Uterus (tissue), 4 donors: ENCODE measurements around the gene KCNRG. TPM values are rescaled to one million over a fixed set of nuclear protein-coding genes. Genes with fewer than 3 reads are reported as not detected.
"Not testable (repeated sequence)": the region's sequence is repeated elsewhere in the genome, so short reads cannot be mapped to it uniquely, and the experiment has no call there.

ENCODE experiments used
- DNase-seq, 2 donors: peaks; one replicate each; pipeline ENCODE4 v3.0.0-alpha.2; 2019 to 2020
- H3K27ac ChIP-seq, 2 donors: fragments of 200-600 bp; sonication (generic); 1 replicate in 1 of 2; 2 replicates in 1 of 2; pipeline ENCODE4 v1.5.1; 2016 to 2018
- H3K27me3 ChIP-seq, 2 donors: fragments of 200-600 bp; sonication (generic); one replicate each; pipeline ENCODE4 v1.5.1; 2018 to 2019; ENCODE audit warnings: control low read depth in 1 of 2
- H3K36me3 ChIP-seq, 2 donors: fragments of 200-600 bp; sonication (generic); one replicate each; pipeline ENCODE4 v1.5.1; 2019; ENCODE audit warnings: control low read depth in 1 of 2
- H3K4me1 ChIP-seq, 2 donors: fragments of 200-600 bp; sonication (generic); one replicate each; pipeline ENCODE4 v1.5.1; 2018 to 2019; ENCODE audit warnings: control low read depth in 1 of 2
- H3K4me3 ChIP-seq, 2 donors: fragments of 200-600 bp; sonication (generic); 1 replicate in 1 of 2; 2 replicates in 1 of 2; pipeline ENCODE4 v1.5.1; 2018 to 2019; ENCODE audit warnings: mild to moderate bottlenecking in 1 of 2
- H3K9me3 ChIP-seq, 2 donors: fragments of 200-600 bp; sonication (generic); one replicate each; pipeline ENCODE4 v1.5.1; 2019; ENCODE audit warnings: control low read depth in 1 of 2
- CTCF ChIP-seq, 4 experiments: fragments of 200-600 bp in 2 of 4; fragments of 450-650 bp in 2 of 4; sonication (generic) in 2 of 4; IDR thresholded peaks; one replicate each; pipeline ENCODE4 v1.5.1; 2016 to 2019; ENCODE audit warnings: antibody characterized with exemption in 4 of 4, mild to moderate bottlenecking in 2 of 4, moderate library complexity in 1 of 4
- POLR2A ChIP-seq, 2 donors: fragments of 450-650 bp; IDR thresholded peaks; one replicate each; pipeline ENCODE4 v1.6.1; 2016; ENCODE audit warnings: antibody characterized with exemption in 2 of 2, mild to moderate bottlenecking in 1 of 2, moderate library complexity in 1 of 2
- intact Hi-C: fragments of 100-400 bp; cut with DNase I; formaldehyde crosslinking; loops from one replicate; pipeline ENCODE4 v1.15.1; 2023; ENCODE audit warnings: low total_unique reads
- total RNA-seq, 4 donors: library from RNA; depleted of rRNA in 3 of 4; stranded (reverse); fragments of >200 nt in 3 of 4; gene quantifications; one replicate each; pipeline versions ENCODE4 v1.1.0 to v1.2.4, GENCODE V29; 2014 to 2023
- donor health status: DM: yes; HTN: yes; CAD: no.

KCNRG gene
- total RNA-seq, 4 donors from 2014 or later = 0.51 to 6.4 (median 1.7) TPM; not detected in 1

GRCh38 chr13:50038266-50038665, 23.0 kb downstream of the KCNRG start:
- Histone ChIP-seq H3K27ac (no peak overlapping the region), H3K9me3 (no peaks in the 10 kb centered on the region), H3K36me3 (no peaks in the 10 kb centered on the region), H3K4me1 (no peaks in the 10 kb centered on the region), H3K4me3 (no peak overlapping the region), H3K27me3 (no peaks in the 10 kb centered on the region)
- TF ChIP-seq POLR2A (IDR thresholded peaks at IDR 0.05) (no peak), CTCF (IDR thresholded peaks at IDR 0.05) (no peak)
- intact Hi-C loops = no loop called here
- no peak for DNase-seq

DNA sequence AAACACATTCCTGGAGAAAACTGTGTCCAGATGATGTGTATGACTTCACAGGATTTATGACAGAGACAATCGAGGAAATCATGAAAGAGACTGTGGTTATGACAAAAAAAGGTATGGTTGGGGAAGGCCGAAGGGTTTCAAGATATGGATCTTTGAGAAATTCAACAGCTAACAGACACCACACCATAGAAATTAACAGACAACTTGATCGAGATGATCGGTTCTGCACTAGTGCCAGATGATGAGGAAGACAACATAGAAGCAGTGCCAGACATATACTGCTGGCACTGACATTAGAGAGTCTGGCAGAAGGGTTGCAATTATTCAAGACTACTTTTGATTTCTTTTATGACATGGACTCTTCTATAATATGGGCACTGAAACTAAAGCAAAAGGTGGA, 37.2 kb downstream of the KCNRG start:
- Histone ChIP-seq H3K9me3 (no peaks in the 10 kb centered on the region), H3K36me3 (no peaks in the 10 kb centered on the region), H3K27me3 (no peaks in the 10 kb centered on the region), H3K27ac (no peak overlapping the region), H3K4me1 (no peaks in the 10 kb centered on the region), H3K4me3 (no peak overlapping the region)
- intact Hi-C loops = loop anchor here (2.0 kb wide), 1 partner anchor 20 kb away; no protein-coding TSS in a partner anchor
- TF ChIP-seq POLR2A (IDR thresholded peaks at IDR 0.05) (no peak), CTCF (IDR thresholded peaks at IDR 0.05) (no peak)
- no peak for DNase-seq

DNA sequence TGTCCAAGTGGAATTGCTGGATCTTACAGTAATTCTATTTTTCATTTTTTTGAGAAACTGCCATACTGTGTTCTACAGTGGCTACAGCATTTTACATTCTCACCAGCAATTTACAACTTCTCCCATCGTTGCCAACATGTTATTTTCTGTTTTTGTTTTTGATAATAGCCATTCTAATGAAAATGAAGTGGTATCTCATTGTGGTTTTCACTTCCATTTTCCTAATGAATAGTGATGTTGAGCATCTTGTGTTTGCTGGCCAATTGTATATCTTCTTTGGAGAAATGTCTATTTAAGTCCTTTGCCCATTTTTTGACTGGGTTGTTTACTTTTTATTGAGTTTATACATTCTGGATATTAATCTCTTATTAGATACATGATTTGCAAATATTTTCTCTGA, 38.6 kb downstream of the KCNRG start:
- Histone ChIP-seq H3K4me1 (no peaks in the 10 kb centered on the region), H3K36me3 (no peaks in the 10 kb centered on the region), H3K27ac (no peak overlapping the region), H3K4me3 (no peak overlapping the region), H3K27me3 (no peaks in the 10 kb centered on the region), H3K9me3 (no peaks in the 10 kb centered on the region)
- TF ChIP-seq POLR2A (IDR thresholded peaks at IDR 0.05) (no peak), CTCF (IDR thresholded peaks at IDR 0.05) (no peak)
- intact Hi-C loops = loop anchor here (2.0 kb wide), 1 partner anchor 21 kb away; no protein-coding TSS in a partner anchor
- DNase-seq = no peak

- no peak for DNase-seq
- Histone ChIP-seq H3K36me3 (no peaks in the 10 kb centered on the region), H3K4me3 (no peak overlapping the region), H3K9me3 (no peaks in the 10 kb centered on the region), H3K27me3 (no peaks in the 10 kb centered on the region), H3K4me1 (no peaks in the 10 kb centered on the region), H3K27ac (no peak overlapping the region)
- intact Hi-C loops = no loop called here
- TF ChIP-seq POLR2A (IDR thresholded peaks at IDR 0.05) (no peak), CTCF (IDR thresholded peaks at IDR 0.05) (no peak)
Observed at GRCh38 chr13:50055454-50055853, 40.2 kb downstream of the KCNRG start.

DNA sequence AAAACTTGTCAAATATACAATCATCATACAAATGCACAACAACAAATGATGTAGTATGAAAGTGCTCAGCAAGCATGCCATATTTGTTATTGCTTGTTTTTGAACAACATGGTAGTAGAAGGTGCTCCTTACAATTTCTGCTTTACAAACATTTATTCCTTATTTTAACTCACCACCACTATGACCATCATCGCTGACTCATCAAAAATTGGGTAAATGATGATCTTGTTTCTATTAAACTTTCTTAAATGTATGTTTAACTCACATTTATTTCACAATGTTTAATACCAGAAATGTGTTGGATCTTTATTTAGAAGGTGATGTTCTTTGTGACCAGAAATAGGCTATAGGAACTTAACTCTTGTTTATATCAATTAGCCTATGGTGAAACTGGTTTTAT, 45.5 kb downstream of the KCNRG start:
- H3K4me3 ChIP-seq = no peak overlapping the region
- H3K36me3 ChIP-seq = no peaks in the 10 kb centered on the region
- no peak for TF ChIP-seq POLR2A (IDR thresholded peaks at IDR 0.05)
- no peak for TF ChIP-seq CTCF (IDR thresholded peaks at IDR 0.05)
- H3K27me3 ChIP-seq = no peaks in the 10 kb centered on the region
- H3K27ac ChIP-seq = no peak overlapping the region
- no peak for DNase-seq
- intact Hi-C loops = no loop called here
- H3K4me1 ChIP-seq = no peaks in the 10 kb centered on the region
- no peaks in the 10 kb centered on the region for H3K9me3 ChIP-seq

DNA sequence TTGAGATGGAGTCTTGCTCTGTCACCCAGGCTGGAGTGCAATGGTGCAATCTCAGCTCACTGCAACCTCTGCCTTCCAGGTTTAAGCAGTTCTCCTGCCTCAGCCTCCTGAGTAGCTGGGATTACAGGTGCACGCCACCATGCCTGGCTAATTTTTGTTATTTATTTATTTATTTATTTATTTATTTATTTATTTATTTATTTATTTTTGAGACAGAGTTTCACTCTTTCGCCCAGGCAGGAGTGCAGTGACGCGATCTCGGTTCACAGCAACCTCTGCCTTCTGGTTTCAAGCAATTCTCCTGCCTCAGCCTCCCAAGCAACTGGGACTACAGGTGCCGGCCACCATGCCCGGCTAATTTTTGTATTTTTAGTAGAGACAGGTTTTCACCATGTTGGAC, 47.1 kb downstream of the KCNRG start:
- H3K4me1 ChIP-seq, intact Hi-C loops: not testable (repeated sequence)

More for the DNA sequence above, 47.1 kb downstream of the KCNRG start:
- not testable (repeated sequence) for H3K4me3 ChIP-seq, H3K27me3 ChIP-seq, H3K27ac ChIP-seq, H3K36me3 ChIP-seq, H3K9me3 ChIP-seq, DNase-seq
